ENCODE data around the gene SPATA25.

DNA sequence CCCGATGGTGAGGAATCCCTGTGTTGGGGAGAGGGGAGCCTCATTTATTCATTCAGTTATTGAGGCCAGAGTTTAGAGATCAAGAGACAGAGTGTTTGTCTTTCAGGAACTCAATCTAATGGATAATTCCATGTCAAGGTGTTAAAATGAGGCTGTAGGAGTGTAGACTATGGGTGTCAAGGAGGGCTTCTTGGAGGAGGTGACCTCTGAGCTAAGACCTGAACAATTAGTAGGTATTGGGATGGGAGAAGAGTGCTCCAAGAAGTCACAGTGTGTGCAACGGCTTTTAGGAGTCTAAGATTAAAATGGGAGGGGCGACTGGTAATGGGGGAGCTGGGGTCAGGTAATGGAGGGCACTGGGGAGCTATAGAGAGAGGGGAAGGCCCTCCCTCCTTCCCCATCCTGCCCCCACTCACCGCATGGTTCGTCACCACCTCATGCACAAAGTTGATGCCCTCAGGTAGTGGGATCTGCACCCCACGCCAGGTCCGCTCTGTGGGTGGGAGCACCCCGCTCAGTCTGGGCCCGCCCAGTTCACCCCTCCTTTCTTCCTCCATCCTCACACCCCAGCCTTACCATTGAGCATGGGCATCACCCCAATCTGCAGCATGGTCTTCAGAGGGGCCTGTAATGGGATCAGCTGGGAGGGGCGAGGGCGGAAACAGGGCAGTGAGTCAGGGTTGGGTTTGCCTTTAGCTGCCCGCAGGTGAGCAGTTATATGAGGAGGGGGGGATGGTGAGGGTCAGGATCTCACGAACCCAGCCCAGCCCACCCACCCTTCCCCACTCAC is 11.8 kb upstream of the SPATA25 start:
- TF ChIP-seq CTCF (IDR thresholded peaks at IDR 0.05) (no peak), POLR2AphosphoS5 (IDR thresholded peaks at IDR 0.05) (no peak), POLR2A (IDR thresholded peaks at IDR 0.05) (no peak), EP300 (IDR thresholded peaks at IDR 0.05) (no peak)
